Measurements from ENCODE around the gene CLNK. TPM values are rescaled to one million over a fixed set of nuclear protein-coding genes. Genes with fewer than 3 reads are reported as not detected.

The CLNK gene
- total RNA-seq, 2 donors from 2014 or later = not detected

- Histone ChIP-seq H3K27me3 (ENCODE audit: control insufficient read depth, insufficient read depth, low read length, poor library complexity, severe bottlenecking) (no peaks in the 10 kb centered on the region), H3K4me3 (ENCODE audit: low read length) (no peak overlapping the region), H3K9ac (ENCODE audit: extremely low read depth, low read length, poor library complexity, severe bottlenecking) (no peak overlapping the region), H3K36me3 (ENCODE audit: control insufficient read depth, insufficient read depth, low read length) (no peaks in the 10 kb centered on the region), H3K4me1 (ENCODE audit: control insufficient read depth, insufficient read depth, low read length) (no peaks in the 10 kb centered on the region), H3K9me3 (ENCODE audit: control insufficient read depth, low read length) (no peaks in the 10 kb centered on the region), H3K27ac (ENCODE audit: low read depth, low read length) (no peak overlapping the region)
- H3K36me3 Mint-ChIP-seq (ENCODE audit: low read depth) = no peaks in the 10 kb centered on the region
- peaks cover 17% of the 10 kb centered on the region for H3K4me1 Mint-ChIP-seq
- DNase-seq = no peak
- no peaks in the 10 kb centered on the region for H3K9me3 Mint-ChIP-seq
- TF ChIP-seq CTCF (conservative IDR thresholded peaks at IDR 0.05) = no peak
- H3K27ac Mint-ChIP-seq = no peak overlapping the region
- 97 to 100% methylated on average over 5 to 7 of the region's 7 CpGs for WGBS, 2 experiments (ENCODE audit: insufficient coverage in 1 of 2, insufficient read length in 1 of 2)
- no peak overlapping the region for H3K4me3 Mint-ChIP-seq
- H3K27me3 Mint-ChIP-seq (ENCODE audit: insufficient read depth) = no peaks in the 10 kb centered on the region
Observed at GRCh38 chr4:10730590-10730989, 46.0 kb upstream of the CLNK start.

GRCh38 chr4:10730019-10730418, 45.5 kb upstream of the CLNK start:
- Mint-ChIP-seq H3K4me3 (no peak overlapping the region), H3K27me3 (ENCODE audit: insufficient read depth) (no peaks in the 10 kb centered on the region), H3K36me3 (ENCODE audit: low read depth) (no peaks in the 10 kb centered on the region), H3K9me3 (no peaks in the 10 kb centered on the region), H3K4me1 (peaks cover 14% of the 10 kb centered on the region), H3K27ac (no peak overlapping the region)
- H3K9ac ChIP-seq (ENCODE audit: extremely low read depth, low read length, poor library complexity, severe bottlenecking) = no peak overlapping the region
- no peak overlapping the region for H3K4me3 ChIP-seq (ENCODE audit: low read length)
- no peaks in the 10 kb centered on the region for H3K4me1 ChIP-seq (ENCODE audit: control insufficient read depth, insufficient read depth, low read length)
- no peaks in the 10 kb centered on the region for H3K36me3 ChIP-seq (ENCODE audit: control insufficient read depth, insufficient read depth, low read length)
- H3K27ac ChIP-seq (ENCODE audit: low read depth, low read length) = no peak overlapping the region
- no peak for DNase-seq
- no peak for TF ChIP-seq CTCF (conservative IDR thresholded peaks at IDR 0.05)
- no peaks in the 10 kb centered on the region for H3K27me3 ChIP-seq (ENCODE audit: control insufficient read depth, insufficient read depth, low read length, poor library complexity, severe bottlenecking)
- 88 to 94% methylated on average over 4 of the region's 4 CpGs for WGBS, 2 experiments (ENCODE audit: insufficient coverage in 1 of 2, insufficient read length in 1 of 2)
- no peaks in the 10 kb centered on the region for H3K9me3 ChIP-seq (ENCODE audit: control insufficient read depth, low read length)

GRCh38 chr4:10729366-10729765, 44.8 kb upstream of the CLNK start:
- no peak overlapping the region for H3K27ac ChIP-seq (ENCODE audit: low read depth, low read length)
- 89 to 95% methylated on average over 1 to 2 of the region's 2 CpGs for WGBS, 2 experiments (ENCODE audit: insufficient coverage in 1 of 2, insufficient read length in 1 of 2)
- no peaks in the 10 kb centered on the region for H3K4me1 ChIP-seq (ENCODE audit: control insufficient read depth, insufficient read depth, low read length)
- no peaks in the 10 kb centered on the region for H3K27me3 ChIP-seq (ENCODE audit: control insufficient read depth, insufficient read depth, low read length, poor library complexity, severe bottlenecking)
- H3K9me3 Mint-ChIP-seq = no peaks in the 10 kb centered on the region
- no peak for TF ChIP-seq CTCF (conservative IDR thresholded peaks at IDR 0.05)
- H3K36me3 Mint-ChIP-seq (ENCODE audit: low read depth) = no peaks in the 10 kb centered on the region
- no peak overlapping the region for H3K27ac Mint-ChIP-seq
- no peaks in the 10 kb centered on the region for H3K36me3 ChIP-seq (ENCODE audit: control insufficient read depth, insufficient read depth, low read length)
- H3K27me3 Mint-ChIP-seq (ENCODE audit: insufficient read depth) = no peaks in the 10 kb centered on the region
- no peak overlapping the region for H3K4me3 Mint-ChIP-seq
- H3K4me1 Mint-ChIP-seq = peaks cover 13% of the 10 kb centered on the region
- no peak overlapping the region for H3K9ac ChIP-seq (ENCODE audit: extremely low read depth, low read length, poor library complexity, severe bottlenecking)
- no peak overlapping the region for H3K4me3 ChIP-seq (ENCODE audit: low read length)
- no peak for DNase-seq
- H3K9me3 ChIP-seq (ENCODE audit: control insufficient read depth, low read length) = no peaks in the 10 kb centered on the region
